GM18951 (cell line): ENCODE data around the gene PXYLP1.

Experiments
- POLR2A ChIP-seq: IDR thresholded peaks from 4 replicates; pipeline ENCODE4 v1.6.1; 2011; ENCODE audit warnings: mild to moderate bottlenecking; ENCODE audit not compliant: insufficient read length, insufficient read depth; ENCODE audit errors: extremely low read depth
- in situ Hi-C: fragments of 300-500 bp; cut with MboI; formaldehyde crosslinking; loops from one replicate; pipeline ENCODE4 v1.12.0; 2022; ENCODE audit warnings: low sequenced_read_pairs, mixed read lengths, inconsistent platforms; ENCODE audit not compliant: unreplicated experiment

PXYLP1 gene

GRCh38 chr3:141249041-141249440, 17.4 kb downstream of the PXYLP1 start:
- no peak for TF ChIP-seq POLR2A
- in situ Hi-C loops = no loop called here

- TF ChIP-seq POLR2A = no peak
- in situ Hi-C loops = no loop called here
Observed at GRCh38 chr3:141250342-141250741, 18.7 kb downstream of the PXYLP1 start.

GRCh38 chr3:141250828-141251227, 19.2 kb downstream of the PXYLP1 start:
- no peak for TF ChIP-seq POLR2A
- in situ Hi-C loops = no loop called here

- no peak for TF ChIP-seq POLR2A
- in situ Hi-C loops = no loop called here
Observed at GRCh38 chr3:141253326-141253725, 21.7 kb downstream of the PXYLP1 start.

- no peak for TF ChIP-seq POLR2A
- in situ Hi-C loops = no loop called here
Observed at GRCh38 chr3:141253811-141254210, 22.2 kb downstream of the PXYLP1 start.

- no peak for TF ChIP-seq POLR2A
- in situ Hi-C loops = no loop called here
Observed at GRCh38 chr3:141255137-141255845, 23.7 kb downstream of the PXYLP1 start.

GRCh38 chr3:141255846-141256261, 24.2 kb downstream of the PXYLP1 start:
- TF ChIP-seq POLR2A = no peak
- in situ Hi-C loops = no loop called here

- in situ Hi-C loops = no loop called here
- TF ChIP-seq POLR2A = no peak
Observed at GRCh38 chr3:141256820-141257219, 25.2 kb downstream of the PXYLP1 start.

- in situ Hi-C loops = no loop called here
- no peak for TF ChIP-seq POLR2A
Observed at GRCh38 chr3:141257961-141258360, 26.3 kb downstream of the PXYLP1 start.

- in situ Hi-C loops = no loop called here
- no peak for TF ChIP-seq POLR2A
Observed at GRCh38 chr3:141258973-141259372, 27.3 kb downstream of the PXYLP1 start.

- in situ Hi-C loops = no loop called here
- TF ChIP-seq POLR2A = no peak
Observed at GRCh38 chr3:141259821-141260629, 28.4 kb downstream of the PXYLP1 start.

- TF ChIP-seq POLR2A = no peak
- in situ Hi-C loops = no loop called here
Observed at GRCh38 chr3:141260630-141260927, 29.0 kb downstream of the PXYLP1 start.

GRCh38 chr3:141261472-141262307, 30.1 kb downstream of the PXYLP1 start:
- in situ Hi-C loops = no loop called here
- no peak for TF ChIP-seq POLR2A
